Measurements from ENCODE around the gene CHRNA5. TPM values are rescaled to one million over a fixed set of nuclear protein-coding genes. Genes with fewer than 3 reads are reported as not detected.

The CHRNA5 gene
- total RNA-seq, 3 donors from 2014 or later: 1.4 to 4.3 (median 3.1) TPM

GRCh38 chr15:78540871-78541743 is 24.2 kb upstream of the CHRNA5 start:
- Histone ChIP-seq H3K27me3 (no peaks in the 10 kb centered on the region), H3K9me3 (no peaks in the 10 kb centered on the region), H3K27ac (peak overlapping the region; percentile 95 to 96), H3K4me3 (peak overlapping the region; percentile 70 to 89 (median 85)), H3K4me1 (peaks cover 0 to 6% of the 10 kb centered on the region in 2 donors), H3K36me3 (no peaks in the 10 kb centered on the region)
- DNase-seq (ENCODE audit: low spot score in 2 of 2): no peak
- TF ChIP-seq CTCF (IDR thresholded peaks at IDR 0.05) (no peak), POLR2A (IDR thresholded peaks at IDR 0.05) (no peak), POLR2AphosphoS5 (IDR thresholded peaks at IDR 0.05) (no peak)
- intact Hi-C loops (cut with DNase I; ENCODE audit: low total_unique reads): no loop called here

GRCh38 chr15:78541744-78542034 is 23.6 kb upstream of the CHRNA5 start:
- no peak for DNase-seq (ENCODE audit: low spot score in 2 of 2)
- Histone ChIP-seq H3K4me1 (peaks cover 0 to 6% of the 10 kb centered on the region in 2 donors), H3K27me3 (no peaks in the 10 kb centered on the region), H3K36me3 (no peaks in the 10 kb centered on the region), H3K27ac (no peak overlapping the region), H3K9me3 (no peaks in the 10 kb centered on the region), H3K4me3 (peak overlapping the region; percentile 70 to 89 (median 85))
- intact Hi-C loops (cut with DNase I; ENCODE audit: low total_unique reads): no loop called here
- no peak for TF ChIP-seq POLR2AphosphoS5 (IDR thresholded peaks at IDR 0.05)
- TF ChIP-seq POLR2A (IDR thresholded peaks at IDR 0.05): no peak
- no peak for TF ChIP-seq CTCF (IDR thresholded peaks at IDR 0.05)

- H3K36me3 ChIP-seq: no peaks in the 10 kb centered on the region
- H3K9me3 ChIP-seq: no peaks in the 10 kb centered on the region
- peaks cover 0 to 6% of the 10 kb centered on the region in 2 donors for H3K4me1 ChIP-seq
- DNase-seq (ENCODE audit: low spot score in 2 of 2): no peak
- no peak overlapping the region for H3K4me3 ChIP-seq
- H3K27me3 ChIP-seq: no peaks in the 10 kb centered on the region
- TF ChIP-seq POLR2A (IDR thresholded peaks at IDR 0.05) (no peak), POLR2AphosphoS5 (IDR thresholded peaks at IDR 0.05) (no peak), CTCF (IDR thresholded peaks at IDR 0.05) (no peak)
- no peak overlapping the region for H3K27ac ChIP-seq
- intact Hi-C loops (cut with DNase I; ENCODE audit: low total_unique reads): no loop called here
Measured at GRCh38 chr15:78542647-78543046, 22.7 kb upstream of the CHRNA5 start.

GRCh38 chr15:78550194-78550593 is 15.1 kb upstream of the CHRNA5 start:
- Histone ChIP-seq H3K27ac (no peak overlapping the region), H3K36me3 (peaks cover 4% of the 10 kb centered on the region), H3K9me3 (no peaks in the 10 kb centered on the region), H3K27me3 (no peaks in the 10 kb centered on the region), H3K4me3 (no peak overlapping the region), H3K4me1 (no peaks in the 10 kb centered on the region)
- DNase-seq (ENCODE audit: low spot score in 2 of 2): no peak
- TF ChIP-seq POLR2AphosphoS5 (IDR thresholded peaks at IDR 0.05) (no peak), CTCF (IDR thresholded peaks at IDR 0.05) (no peak), POLR2A (IDR thresholded peaks at IDR 0.05) (no peak)
- intact Hi-C loops (cut with DNase I; ENCODE audit: low total_unique reads): no loop called here

- H3K4me1 ChIP-seq: no peaks in the 10 kb centered on the region
- H3K9me3 ChIP-seq: no peaks in the 10 kb centered on the region
- TF ChIP-seq POLR2A (IDR thresholded peaks at IDR 0.05) (no peak), POLR2AphosphoS5 (IDR thresholded peaks at IDR 0.05) (no peak), CTCF (IDR thresholded peaks at IDR 0.05) (no peak)
- H3K27ac ChIP-seq: no peak overlapping the region
- no peak overlapping the region for H3K4me3 ChIP-seq
- peaks cover 4% of the 10 kb centered on the region for H3K36me3 ChIP-seq
- H3K27me3 ChIP-seq: no peaks in the 10 kb centered on the region
- DNase-seq (ENCODE audit: low spot score in 2 of 2): no peak
- intact Hi-C loops (cut with DNase I; ENCODE audit: low total_unique reads): no loop called here
Measured at GRCh38 chr15:78550815-78551214, 14.5 kb upstream of the CHRNA5 start.
